ENCODE data around the gene RAB32. TPM values are rescaled to one million over a fixed set of nuclear protein-coding genes. Genes with fewer than 3 reads are reported as not detected.

Gene RAB32
- total RNA-seq, 1 experiment from 2014 or later, result 4.7 TPM

GRCh38 chr6:146583966-146584365 is 40.3 kb downstream of the RAB32 start:
- no peak overlapping the region for H3K27ac ChIP-seq (ENCODE audit: insufficient read length, low read depth, low read length)
- TF ChIP-seq, protein P1, sequence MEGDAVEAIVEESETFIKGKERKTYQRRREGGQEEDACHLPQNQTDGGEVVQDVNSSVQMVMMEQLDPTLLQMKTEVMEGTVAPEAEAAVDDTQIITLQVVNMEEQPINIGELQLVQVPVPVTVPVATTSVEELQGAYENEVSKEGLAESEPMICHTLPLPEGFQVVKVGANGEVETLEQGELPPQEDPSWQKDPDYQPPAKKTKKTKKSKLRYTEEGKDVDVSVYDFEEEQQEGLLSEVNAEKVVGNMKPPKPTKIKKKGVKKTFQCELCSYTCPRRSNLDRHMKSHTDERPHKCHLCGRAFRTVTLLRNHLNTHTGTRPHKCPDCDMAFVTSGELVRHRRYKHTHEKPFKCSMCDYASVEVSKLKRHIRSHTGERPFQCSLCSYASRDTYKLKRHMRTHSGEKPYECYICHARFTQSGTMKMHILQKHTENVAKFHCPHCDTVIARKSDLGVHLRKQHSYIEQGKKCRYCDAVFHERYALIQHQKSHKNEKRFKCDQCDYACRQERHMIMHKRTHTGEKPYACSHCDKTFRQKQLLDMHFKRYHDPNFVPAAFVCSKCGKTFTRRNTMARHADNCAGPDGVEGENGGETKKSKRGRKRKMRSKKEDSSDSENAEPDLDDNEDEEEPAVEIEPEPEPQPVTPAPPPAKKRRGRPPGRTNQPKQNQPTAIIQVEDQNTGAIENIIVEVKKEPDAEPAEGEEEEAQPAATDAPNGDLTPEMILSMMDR (conservative IDR thresholded peaks at IDR 0.05), result no peak
- no peak overlapping the region for H2BK12ac ChIP-seq (ENCODE audit: insufficient read length, low read depth, low read length)
- no peak overlapping the region for H2BK120ac ChIP-seq (ENCODE audit: low read depth, low read length, poor library complexity, severe bottlenecking)
- H2AK5ac ChIP-seq (ENCODE audit: insufficient read length, low read length), result no peak overlapping the region
- no peak overlapping the region for H4K91ac ChIP-seq (ENCODE audit: insufficient read length, low read depth, low read length)
- Mint-ChIP-seq H3K36me3 (ENCODE audit: insufficient read depth in 1 of 3, low read depth in 3 of 3) (no peaks in the 10 kb centered on the region), H3K27ac (no peak overlapping the region), H3K9me3 (no peaks in the 10 kb centered on the region), H3K27me3 (ENCODE audit: low read depth) (no peaks in the 10 kb centered on the region), H3K4me3 (no peak overlapping the region), H3K4me1 (no peaks in the 10 kb centered on the region)
- no peak for DNase-seq
- H3K14ac ChIP-seq (ENCODE audit: insufficient read depth, low read length), result no peak overlapping the region
- no peak overlapping the region for H4K8ac ChIP-seq (replicated peaks; ENCODE audit: insufficient read length, low read depth, low read length)
- H3K23me2 ChIP-seq (ENCODE audit: insufficient read length, low read depth, low read length, poor library complexity, severe bottlenecking), result no peaks in the 10 kb centered on the region
- no CpG with 5 or more reads among the region's 1 CpG for WGBS (ENCODE audit: extremely low coverage, insufficient read length, low lambda C conversion rate)
- H3K79me2 ChIP-seq (ENCODE audit: insufficient read depth, low read length), result no peaks in the 10 kb centered on the region
- H4K5ac ChIP-seq (ENCODE audit: insufficient read length, low read depth, low read length), result no peak overlapping the region
- H3K4ac ChIP-seq (ENCODE audit: low read depth, low read length), result no peak overlapping the region
- no peak overlapping the region for H2BK5ac ChIP-seq (ENCODE audit: insufficient read length, low read length)
- no peak overlapping the region for H3K4me2 ChIP-seq (ENCODE audit: insufficient read depth, insufficient read length, low read length)
- H3K23ac ChIP-seq (ENCODE audit: insufficient read length, low read depth, low read length), result no peak overlapping the region
- H3K9me3 ChIP-seq (ENCODE audit: control insufficient read depth, low read depth, low read length), result no peaks in the 10 kb centered on the region
- no peak overlapping the region for H2BK15ac ChIP-seq (ENCODE audit: low read depth, low read length)
- H3K9ac ChIP-seq (ENCODE audit: extremely low read depth, insufficient read length, low read length), result no peak overlapping the region
- H3K27me3 ChIP-seq (ENCODE audit: insufficient read depth, low read length), result no peaks in the 10 kb centered on the region
- no peaks in the 10 kb centered on the region for H3K79me1 ChIP-seq (ENCODE audit: insufficient read depth, low read depth, low read length, poor library complexity, severe bottlenecking)
- H2BK20ac ChIP-seq (ENCODE audit: low read depth, low read length, poor library complexity, severe bottlenecking), result no peak overlapping the region
- no peak overlapping the region for H2AFZ ChIP-seq (ENCODE audit: low read length)
- no peak overlapping the region for H3K18ac ChIP-seq (ENCODE audit: insufficient read length, low read depth, low read length)
- H3K4me1 ChIP-seq (ENCODE audit: insufficient read depth, low read length), result no peaks in the 10 kb centered on the region
- no peaks in the 10 kb centered on the region for H4K20me1 ChIP-seq (ENCODE audit: control insufficient read depth, insufficient read depth, insufficient read length)
- H3K56ac ChIP-seq (ENCODE audit: insufficient read length, low read depth, low read length), result no peak overlapping the region
- no peak overlapping the region for H3T11ph ChIP-seq (ENCODE audit: low read length)
